Lung (tissue), 12 donors: ENCODE results near the gene ALX3. TPM values are rescaled to one million over a fixed set of nuclear protein-coding genes. Genes with fewer than 3 reads are reported as not detected.

ENCODE experiments used
- ATAC-seq: fragments of 200-7000 bp; cut with Tn5 transposase; one replicate; pipeline ENCODE4 v1.9.1; 2020; ENCODE audit warnings: moderate number of reproducible peaks; ENCODE audit not compliant: insufficient read depth, low FRiP score
- DNase-seq, 3 donors: peaks; one replicate each; pipeline ENCODE4 v3.0.0-alpha.2; 2013 to 2017
- H3K27ac ChIP-seq, 2 donors: one replicate each; pipeline ENCODE4 v1.5.1; 2013; ENCODE audit warnings: mild to moderate bottlenecking in 2 of 2, moderate library complexity in 2 of 2, control low read depth in 1 of 2, inconsistent platforms in 1 of 2, low read depth in 1 of 2, low read length in 1 of 2
- H3K27me3 ChIP-seq, 3 donors: one replicate each; pipeline ENCODE4 v1.5.1; 2013; ENCODE audit warnings: low read length in 2 of 3; ENCODE audit not compliant: control insufficient read depth in 3 of 3, insufficient read depth in 3 of 3
- H3K36me3 ChIP-seq, 4 donors: one replicate each; pipeline ENCODE4 v1.5.1; 2013; ENCODE audit warnings: low read length in 4 of 4, mild to moderate bottlenecking in 1 of 4, moderate library complexity in 1 of 4; ENCODE audit not compliant: control insufficient read depth in 4 of 4, insufficient read depth in 4 of 4
- H3K4me1 ChIP-seq, 5 donors: one replicate each; pipeline ENCODE4 v1.5.1; 2013; ENCODE audit warnings: low read length in 5 of 5, mild to moderate bottlenecking in 2 of 5, moderate library complexity in 1 of 5; ENCODE audit not compliant: control insufficient read depth in 5 of 5, insufficient read depth in 5 of 5
- H3K4me3 ChIP-seq: one replicate; pipeline ENCODE4 v1.5.1; 2013; ENCODE audit warnings: mild to moderate bottlenecking, control low read depth, moderate library complexity
- H3K9ac ChIP-seq, 2 donors: one replicate each; pipeline ENCODE4 v1.5.1; 2013; ENCODE audit warnings: low read length in 2 of 2, control low read depth in 1 of 2; ENCODE audit not compliant: insufficient read depth in 1 of 2
- H3K9me3 ChIP-seq, 4 donors: one replicate each; pipeline ENCODE4 v1.5.1; 2013; ENCODE audit warnings: low read length in 3 of 4, mild to moderate bottlenecking in 1 of 4, moderate library complexity in 1 of 4; ENCODE audit not compliant: control insufficient read depth in 4 of 4, insufficient read depth in 3 of 4
- WGBS, 2 donors: extraction: QIAGEN DNeasy Blood & Tissue Kit; methylation state at CpG; one replicate each; pipeline ENCODE4 v1.1.7; 2013; 5-methylcytosine and 5-hydroxymethylcytosine counted together
- polyA plus RNA-seq, 2 donors: library from polyadenylated mRNA; stranded (reverse); fragments of 200-250 nt; gene quantifications; one replicate each; pipeline ENCODE4 v1.2.1, GENCODE V29; 2013
- total RNA-seq, 2 donors: library from RNA; depleted of rRNA in 1 of 2; stranded (reverse); fragments of >200 nt in 1 of 2; gene quantifications; one replicate each; pipeline ENCODE4 v1.2.1, GENCODE V29; 2014 to 2021
- TF ChIP-seq, protein P1 (sequence below): IDR thresholded peaks from 2 replicates; pipeline ENCODE4 v1.5.1; 2012; ENCODE audit warnings: mild to moderate bottlenecking; ENCODE audit errors: control extremely low read depth, extremely low read depth
- donor health status: control.
- donor health status: control.
- donor health status: Bipolar disorder and iron deficiency.
- donor health status: healthy.
- donor health status: DM: yes; HTN: yes; CAD: no.

ALX3 gene
- total and polyA plus RNA-seq, 4 donors, result 0.13 to 0.16 TPM; not detected in 2

- H3K36me3 ChIP-seq, result peaks cover 35 to 75% (median 41%) of the 10 kb centered on the region in 4 donors
- WGBS, 2 donors, result 85 to 93% methylated on average over 3 of the region's 3 CpGs
- no peak for ATAC-seq
Measured at GRCh38 chr1:110047463-110047862, 23.0 kb downstream of the ALX3 start.

GRCh38 chr1:110043016-110043415 lies 27.5 kb downstream of the ALX3 start:
- Histone ChIP-seq H3K4me1 (no peaks in the 10 kb centered on the region), H3K9ac (no peak overlapping the region), H3K27ac (no peak overlapping the region), H3K9me3 (no peaks in the 10 kb centered on the region), H3K36me3 (peaks cover 45 to 75% (median 63%) of the 10 kb centered on the region in 4 donors), H3K4me3 (no peak overlapping the region), H3K27me3 (no peaks in the 10 kb centered on the region)
- TF ChIP-seq, protein P1, sequence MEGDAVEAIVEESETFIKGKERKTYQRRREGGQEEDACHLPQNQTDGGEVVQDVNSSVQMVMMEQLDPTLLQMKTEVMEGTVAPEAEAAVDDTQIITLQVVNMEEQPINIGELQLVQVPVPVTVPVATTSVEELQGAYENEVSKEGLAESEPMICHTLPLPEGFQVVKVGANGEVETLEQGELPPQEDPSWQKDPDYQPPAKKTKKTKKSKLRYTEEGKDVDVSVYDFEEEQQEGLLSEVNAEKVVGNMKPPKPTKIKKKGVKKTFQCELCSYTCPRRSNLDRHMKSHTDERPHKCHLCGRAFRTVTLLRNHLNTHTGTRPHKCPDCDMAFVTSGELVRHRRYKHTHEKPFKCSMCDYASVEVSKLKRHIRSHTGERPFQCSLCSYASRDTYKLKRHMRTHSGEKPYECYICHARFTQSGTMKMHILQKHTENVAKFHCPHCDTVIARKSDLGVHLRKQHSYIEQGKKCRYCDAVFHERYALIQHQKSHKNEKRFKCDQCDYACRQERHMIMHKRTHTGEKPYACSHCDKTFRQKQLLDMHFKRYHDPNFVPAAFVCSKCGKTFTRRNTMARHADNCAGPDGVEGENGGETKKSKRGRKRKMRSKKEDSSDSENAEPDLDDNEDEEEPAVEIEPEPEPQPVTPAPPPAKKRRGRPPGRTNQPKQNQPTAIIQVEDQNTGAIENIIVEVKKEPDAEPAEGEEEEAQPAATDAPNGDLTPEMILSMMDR, result no peak
- ATAC-seq, result no peak
- WGBS, 2 donors, result 96 to 97% methylated on average over 10 of the region's 10 CpGs
- DNase-seq, result no peak

More at GRCh38 chr1:110047463-110047862, 23.0 kb downstream of the ALX3 start:
- TF ChIP-seq, protein P1, result no peak
- no peak overlapping the region for H3K4me3 ChIP-seq
- H3K4me1 ChIP-seq, result peaks cover 0 to 3% (median 0%) of the 10 kb centered on the region in 5 donors
- peaks cover 0 to 2% (median 0%) of the 10 kb centered on the region in 4 donors for H3K9me3 ChIP-seq
- H3K27me3 ChIP-seq, result no peaks in the 10 kb centered on the region
- H3K27ac ChIP-seq, result no peak overlapping the region
- no peak for DNase-seq
- no peak overlapping the region for H3K9ac ChIP-seq

- H3K4me3 ChIP-seq, result no peak overlapping the region
- H3K9me3 ChIP-seq, result no peaks in the 10 kb centered on the region
- H3K36me3 ChIP-seq, result peaks cover 34 to 64% (median 53%) of the 10 kb centered on the region in 4 donors
- TF ChIP-seq, protein P1, result no peak
- H3K27ac ChIP-seq, result no peak overlapping the region
- no peak for ATAC-seq
- WGBS, 2 donors, result 91 to 95% methylated on average over 4 of the region's 4 CpGs
- H3K4me1 ChIP-seq, result peaks cover 0 to 5% (median 0%) of the 10 kb centered on the region in 5 donors
- H3K27me3 ChIP-seq, result no peaks in the 10 kb centered on the region
- DNase-seq, result no peak
- H3K9ac ChIP-seq, result no peak overlapping the region
Measured at GRCh38 chr1:110040548-110040947, 29.9 kb downstream of the ALX3 start.

- H3K36me3 ChIP-seq, result peaks cover 25 to 57% (median 49%) of the 10 kb centered on the region in 4 donors
- ATAC-seq, result no peak
Measured at GRCh38 chr1:110039641-110040040, 30.8 kb downstream of the ALX3 start.

More at GRCh38 chr1:110039641-110040040, 30.8 kb downstream of the ALX3 start:
- Histone ChIP-seq H3K9me3 (no peaks in the 10 kb centered on the region), H3K4me1 (peaks cover 0 to 9% (median 4%) of the 10 kb centered on the region in 5 donors), H3K27me3 (no peaks in the 10 kb centered on the region), H3K9ac (no peak overlapping the region), H3K27ac (no peak overlapping the region), H3K4me3 (no peak overlapping the region)
- TF ChIP-seq, protein P1, result no peak
- DNase-seq, result no peak
- 87 to 88% methylated on average over 4 of the region's 4 CpGs for WGBS, 2 donors
